22Rv1 (cell line): ENCODE data around the gene CAMTA1.

Source experiments
- CTCF ChIP-seq: fragments of 450-650 bp; IDR thresholded peaks from 2 replicates; pipeline ENCODE4 v1.5.1; 2017; ENCODE audit warnings: mild to moderate bottlenecking
- ZFX ChIP-seq: fragments of 450-650 bp; IDR thresholded peaks from 2 replicates; pipeline ENCODE4 v1.6.1; 2017; ENCODE audit warnings: antibody characterized with exemption, borderline replicate concordance

GRCh38 chr1:7327849-7328248, 542.6 kb downstream of the CAMTA1 start:
- TF ChIP-seq CTCF (no peak), ZFX (no peak)
